Activated CD4-positive, alpha-beta T cell treated with anti-CD3 and anti-CD28 coated beads for 36 hours (primary cell): Measurements from ENCODE around the gene ITIH1. TPM values are rescaled to one million over a fixed set of nuclear protein-coding genes. Genes with fewer than 3 reads are reported as not detected.
A peak's percentile ranks its signal among the peaks of the same experiment; 100 is the strongest.

Source experiments
- ATAC-seq: fragments of 200-7000 bp; cut with Tn5 transposase; one replicate; pipeline ENCODE4 v1.10.0; 2021; ENCODE audit warnings: mild to moderate bottlenecking, moderate library complexity
- CTCF ChIA-PET: fragments of 350-600 bp; sonication (Branson Sonifier 250); formaldehyde crosslinking; loops from one replicate; lab custom pipeline; 2021; ENCODE audit warnings: antibody characterized with exemption; lab: Charles Lee
- POLR2A ChIA-PET: fragments of 350-600 bp; sonication (Branson Sonifier 250); formaldehyde crosslinking; loops from one replicate; lab custom pipeline; 2021; ENCODE audit warnings: antibody characterized with exemption, inconsistent platforms; lab: Charles Lee
- DNase-seq: peaks from one replicate; pipeline ENCODE4 v3.0.0-alpha.2; 2020
- H3K27ac Mint-ChIP-seq: one replicate; pipeline ENCODE4 v1.8.0; 2021; ENCODE audit warnings: mixed read lengths
- H3K27me3 Mint-ChIP-seq: one replicate; pipeline ENCODE4 v1.8.0; 2021; ENCODE audit warnings: mixed read lengths
- H3K36me3 Mint-ChIP-seq: one replicate; pipeline ENCODE4 v1.8.0; 2021; ENCODE audit warnings: low read depth, mixed read lengths
- H3K4me1 Mint-ChIP-seq: one replicate; pipeline ENCODE4 v1.8.0; 2021; ENCODE audit warnings: mixed read lengths
- H3K4me3 Mint-ChIP-seq: one replicate; pipeline ENCODE4 v1.8.0; 2021; ENCODE audit warnings: mild to moderate bottlenecking, moderate library complexity, mixed read lengths
- H3K9me3 Mint-ChIP-seq: one replicate; pipeline ENCODE4 v1.8.0; 2021; ENCODE audit warnings: low read depth, mixed read lengths
- intact Hi-C, 2 experiments: fragments of 100-400 bp; cut with DNase I in 1 of 2; cut with micrococcal nuclease in 1 of 2; formaldehyde crosslinking; loops; one replicate each; pipeline versions ENCODE4 v1.14.2 to v1.15.1; 2022 to 2024; cut with DNase I, micrococcal nuclease
- total RNA-seq, 2 experiments: library from RNA; stranded (reverse); gene quantifications; one replicate each; pipeline ENCODE4 v1.2.3, GENCODE V29; 2021

Gene ITIH1
- total RNA-seq, 2 experiments from 2014 or later, result not detected

DNA sequence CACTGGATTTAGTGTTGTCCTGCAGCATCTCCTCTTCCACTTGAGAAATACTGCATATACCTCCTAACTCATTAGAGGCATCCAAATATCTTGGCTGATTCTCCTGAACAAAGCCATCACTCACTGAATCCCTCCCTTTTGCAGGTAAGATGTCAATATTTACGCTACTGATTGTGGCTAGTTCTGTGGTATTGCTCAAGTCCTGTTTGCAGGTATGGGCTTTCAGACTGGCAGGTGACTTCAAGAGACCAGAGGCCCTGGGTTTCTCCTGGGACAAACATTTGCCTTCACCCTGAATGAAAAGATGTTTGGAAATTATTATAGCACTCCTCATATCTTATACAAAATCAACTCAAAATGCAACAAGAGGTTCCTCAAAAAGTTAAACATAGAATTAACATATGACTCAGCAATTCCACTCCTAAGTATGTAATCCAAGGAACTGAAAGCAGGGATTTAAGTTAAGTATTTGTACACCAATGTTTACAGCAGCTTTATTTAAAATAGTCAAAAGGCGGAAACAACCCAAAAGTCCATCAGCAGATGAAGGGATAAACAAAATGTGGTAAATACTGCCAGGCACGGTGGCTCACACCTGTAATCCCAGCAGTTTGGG, 25.2 kb upstream of the ITIH1 start:
- intact Hi-C loops, result no loop called here
- ChIA-PET CTCF (no interaction called here), POLR2A (interaction anchor here (0.6 kb wide), 1 partner anchor 212 kb away, joined by 3 read pairs; no protein-coding TSS in a partner anchor)
- Mint-ChIP-seq H3K4me3 (no peak overlapping the region), H3K4me1 (no peaks in the 10 kb centered on the region), H3K9me3 (no peaks in the 10 kb centered on the region), H3K36me3 (peaks cover 30% of the 10 kb centered on the region), H3K27me3 (no peaks in the 10 kb centered on the region), H3K27ac (no peak overlapping the region)
- DNase-seq (no peak), ATAC-seq (no peak)

DNA sequence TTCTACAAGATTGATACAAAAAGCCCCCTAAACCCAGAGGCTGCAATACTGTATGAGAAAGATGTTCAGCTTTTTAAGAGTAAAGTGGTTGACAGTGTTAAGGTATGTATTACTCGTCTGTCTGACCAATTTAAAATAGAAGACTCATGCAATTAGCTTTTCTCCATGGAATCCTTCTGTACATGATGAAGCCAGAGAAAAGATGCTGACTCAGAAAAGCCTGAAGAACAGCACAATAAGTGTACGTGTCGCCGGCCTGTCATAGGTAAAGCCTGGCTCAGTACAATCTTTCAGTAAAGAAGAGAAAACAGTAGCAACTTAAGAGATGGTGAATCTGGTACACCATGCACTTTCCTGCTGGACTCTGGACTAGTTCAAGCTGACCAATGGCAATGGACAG, 23.0 kb upstream of the ITIH1 start:
- ATAC-seq (no peak), DNase-seq (no peak)
- intact Hi-C loops, result no loop called here
- Mint-ChIP-seq H3K27me3 (no peaks in the 10 kb centered on the region), H3K27ac (no peak overlapping the region), H3K9me3 (no peaks in the 10 kb centered on the region), H3K4me3 (no peak overlapping the region), H3K4me1 (peaks cover 1% of the 10 kb centered on the region), H3K36me3 (peaks cover 28% of the 10 kb centered on the region)
- CTCF ChIA-PET, result no interaction called here
- POLR2A ChIA-PET, result no interaction called here

DNA sequence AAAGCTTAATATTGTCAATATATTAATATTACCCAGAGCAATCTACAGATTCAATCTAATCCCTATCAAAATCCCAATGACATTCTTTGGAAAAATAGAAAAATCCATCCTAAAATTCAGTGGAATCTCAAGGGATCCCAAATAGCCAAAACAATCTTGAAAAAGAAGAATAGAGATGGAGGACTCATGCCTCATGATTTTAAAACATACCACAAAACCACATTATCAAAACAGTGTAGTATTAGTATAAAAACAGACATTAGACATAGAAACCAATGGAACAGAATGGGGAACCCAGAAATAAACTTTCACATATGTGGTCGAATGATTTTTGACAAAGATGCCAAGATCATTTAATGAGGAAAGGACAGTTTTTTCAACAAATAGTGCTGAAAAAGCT, 21.3 kb upstream of the ITIH1 start:
- no peak for DNase-seq
- Mint-ChIP-seq H3K36me3 (peaks cover 30% of the 10 kb centered on the region), H3K27ac (no peak overlapping the region), H3K4me3 (no peak overlapping the region), H3K4me1 (peaks cover 4% of the 10 kb centered on the region), H3K27me3 (no peaks in the 10 kb centered on the region), H3K9me3 (no peaks in the 10 kb centered on the region)
- intact Hi-C loops, result no loop called here
- ChIA-PET CTCF (interaction anchor here (1.0 kb wide), 1 partner anchor 13 kb away, joined by 3 read pairs; no protein-coding TSS in a partner anchor), POLR2A (no interaction called here)
- ATAC-seq, result no peak

DNA sequence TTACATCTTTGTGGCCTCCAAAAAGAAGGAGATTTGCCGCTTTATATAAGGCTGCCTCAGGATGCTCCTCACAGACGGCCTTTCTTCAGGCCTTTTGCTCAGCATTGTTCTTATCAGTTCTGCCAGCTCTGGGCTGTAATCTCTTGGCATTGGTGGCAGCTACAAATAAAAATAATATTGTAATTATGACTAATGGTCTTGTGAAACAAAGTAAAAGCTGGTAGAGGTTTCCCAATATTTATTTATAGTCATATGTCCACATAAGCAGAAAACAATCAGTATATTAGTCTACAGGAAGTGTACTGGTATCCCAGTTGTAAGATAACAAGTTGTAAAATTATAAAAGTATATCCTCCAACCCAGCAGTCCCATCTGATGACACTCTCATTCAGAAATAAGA, 13.9 kb upstream of the ITIH1 start:
- Mint-ChIP-seq H3K4me3 (no peak overlapping the region), H3K36me3 (peaks cover 32% of the 10 kb centered on the region), H3K27ac (no peak overlapping the region), H3K27me3 (no peaks in the 10 kb centered on the region), H3K4me1 (peaks cover 4% of the 10 kb centered on the region), H3K9me3 (no peaks in the 10 kb centered on the region)
- intact Hi-C loops, result no loop called here
- CTCF ChIA-PET, result no interaction called here
- DNase-seq, result no peak
- no peak for ATAC-seq
- POLR2A ChIA-PET, result no interaction called here

DNA sequence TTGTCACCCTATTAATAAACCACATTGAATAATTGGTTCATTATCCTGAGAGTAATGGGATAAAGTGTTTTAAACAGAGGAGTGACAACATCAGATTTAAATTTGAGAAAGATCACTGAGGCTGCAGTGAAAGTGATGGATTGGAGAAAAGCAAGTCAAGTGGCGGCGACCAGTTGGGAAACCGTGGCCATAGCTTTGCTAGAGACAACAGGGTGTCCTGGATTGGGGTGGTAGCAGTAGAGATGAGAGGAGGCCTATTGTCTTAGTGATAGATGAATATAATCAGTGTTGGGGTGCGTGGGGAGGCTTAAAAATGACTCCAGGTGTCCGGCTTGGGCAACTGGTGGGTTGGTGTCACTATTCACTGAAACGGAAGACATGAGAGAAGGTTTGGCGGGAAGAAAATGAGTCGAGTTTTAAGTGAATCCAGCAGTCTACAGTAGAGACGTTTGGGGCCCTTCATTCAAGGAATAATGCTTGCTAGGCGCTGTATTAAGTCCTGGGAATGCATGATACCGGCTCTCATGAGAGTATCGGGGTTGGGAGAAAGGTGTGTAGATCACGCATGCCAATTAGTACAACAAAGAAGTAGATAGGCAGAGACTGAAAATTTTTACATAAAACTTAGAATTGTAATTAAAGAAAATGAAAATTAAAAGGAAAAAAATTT, 7.5 kb upstream of the ITIH1 start:
- Mint-ChIP-seq H3K27me3 (no peaks in the 10 kb centered on the region), H3K4me3 (peak overlapping the region; percentile 81), H3K9me3 (no peaks in the 10 kb centered on the region), H3K4me1 (peaks cover 15% of the 10 kb centered on the region), H3K36me3 (peaks cover 10% of the 10 kb centered on the region), H3K27ac (peak overlapping the region; percentile 86)
- ChIA-PET POLR2A (no interaction called here), CTCF (interaction anchor here (0.6 to 1.2 kb wide), 6 partner anchors 14 to 316 kb away, joined by 3 read pairs; partner anchors contain the start of gene TNNC1)
- intact Hi-C loops, result loop anchor here (1.0 to 2.0 kb wide), 4 partner anchors 63 to 275 kb away; partner anchors contain the start of genes GLT8D1 (in 1 of the 2), SPCS1 (in 1 of the 2) and STIMATE (in 1 of the 2)
- DNase-seq, result no peak
- ATAC-seq, result no peak

DNA sequence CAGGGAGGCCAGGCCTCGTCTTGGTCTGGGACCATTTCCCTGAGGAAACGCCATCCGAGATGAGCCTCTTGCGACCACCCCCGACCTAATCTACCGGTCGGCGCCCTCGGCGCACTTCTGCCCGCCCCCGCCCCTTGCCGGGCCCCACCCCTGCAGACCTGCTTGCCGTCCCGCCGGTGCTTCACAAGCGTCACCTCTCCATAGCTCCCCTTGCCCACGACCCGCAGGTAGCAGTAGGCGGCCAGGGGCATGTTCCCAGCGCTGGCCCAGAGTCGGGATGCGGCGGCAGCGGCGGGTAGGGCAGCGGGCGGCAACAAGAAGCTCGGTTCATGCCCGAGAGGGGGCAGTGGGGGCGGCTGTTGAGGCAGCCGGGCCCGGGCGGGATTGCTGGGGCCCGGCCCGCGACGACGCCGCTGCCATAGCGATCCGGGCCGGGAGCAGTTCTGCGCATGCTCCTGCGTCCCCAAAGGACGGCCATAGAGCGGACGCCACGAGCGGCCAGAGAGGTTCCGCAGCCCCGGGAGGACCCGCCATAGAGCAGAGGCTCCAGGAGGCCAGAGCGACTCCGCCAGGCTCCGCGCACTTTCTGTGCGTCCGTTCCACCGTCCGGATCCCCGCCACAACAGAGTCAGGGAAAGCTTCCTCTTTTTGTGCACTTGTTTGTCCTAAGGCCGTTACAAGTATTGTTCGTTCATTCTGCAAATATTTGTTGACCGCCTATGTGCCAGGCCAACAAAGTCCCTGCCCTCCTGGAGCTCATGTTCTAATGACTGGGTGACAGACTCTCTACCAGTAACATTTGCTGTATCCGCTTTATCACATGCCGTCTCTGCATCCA, 6.7 kb upstream of the ITIH1 start, which contains the start of gene NEK4:
Gene NEK4, minus strand, starts transcription at position 445 of the 838 bp plus-strand sequence. Its CDS starts 194 bp downstream, at position 251.
- DNase-seq, result peak; percentile 93
- Mint-ChIP-seq H3K4me1 (peaks cover 15% of the 10 kb centered on the region), H3K36me3 (peaks cover 6% of the 10 kb centered on the region), H3K27me3 (no peaks in the 10 kb centered on the region), H3K9me3 (no peaks in the 10 kb centered on the region), H3K27ac (peak within 1 kb of the TSS; percentile 94), H3K4me3 (peak within 1 kb of the TSS; percentile 81)
- peak; percentile 98 for ATAC-seq
- CTCF ChIA-PET, result interaction anchor here (0.6 to 1.3 kb wide), 8 partner anchors 9 to 446 kb away, joined by 3 to 4 read pairs (median 3); partner anchors contain the start of gene TNNC1
- POLR2A ChIA-PET, result no interaction called here
- intact Hi-C loops, result loop anchor here (1.0 to 2.0 kb wide), 4 partner anchors 64 to 274 kb away; partner anchors contain the start of genes GLT8D1 (in 1 of the 2), SPCS1 (in 1 of the 2) and STIMATE (in 1 of the 2)

DNA sequence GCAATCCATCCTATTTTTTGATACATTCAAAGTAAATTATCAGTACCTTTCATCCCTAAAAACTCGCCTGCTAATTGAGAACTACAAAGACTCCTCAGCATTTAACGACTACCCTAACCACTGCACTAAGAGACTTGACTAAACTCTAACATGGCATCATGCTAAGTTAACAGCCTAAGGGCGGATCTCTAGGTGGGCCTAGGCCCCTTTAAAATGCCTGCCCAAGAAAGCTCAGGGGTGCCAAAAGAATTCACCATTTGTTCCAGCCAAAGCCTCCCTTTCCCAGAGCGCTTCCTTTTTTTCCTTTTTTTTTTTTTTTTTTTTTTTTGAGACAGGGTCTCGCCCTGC, 6.1 kb upstream of the ITIH1 start:
- ChIA-PET POLR2A (no interaction called here), CTCF (interaction anchor here (0.6 to 1.3 kb wide), 7 partner anchors 9 to 446 kb away, joined by 3 to 4 read pairs (median 3); partner anchors contain the start of gene TNNC1)
- ATAC-seq, result peak; percentile 30

DNA sequence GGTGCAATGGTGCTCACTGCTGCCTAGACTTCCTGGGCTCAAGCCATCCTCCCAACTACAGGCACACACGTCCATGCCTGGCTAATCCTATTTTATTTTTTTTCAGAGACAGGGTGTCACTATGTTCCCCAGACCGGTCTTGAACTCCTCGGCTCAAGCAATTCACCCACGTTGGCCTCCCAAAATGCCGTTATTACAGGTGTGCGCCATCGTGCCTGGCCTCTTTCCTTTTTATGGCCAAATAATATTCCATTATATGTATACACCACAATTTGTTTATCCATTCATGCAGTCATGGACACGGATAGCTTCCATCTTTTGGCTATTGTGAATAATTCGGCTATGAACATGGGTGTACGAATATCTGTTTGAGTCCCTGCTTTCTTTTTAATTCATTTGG, 5.7 kb upstream of the ITIH1 start:
- no peaks in the 10 kb centered on the region for H3K9me3 Mint-ChIP-seq
- no peak for DNase-seq
- ChIA-PET POLR2A (no interaction called here), CTCF (interaction anchor here (0.6 to 1.3 kb wide), 5 partner anchors 8 to 67 kb away, joined by 3 to 4 read pairs (median 3); no protein-coding TSS in a partner anchor)
- H3K4me3 Mint-ChIP-seq, result peak overlapping the region; percentile 81
- H3K4me1 Mint-ChIP-seq, result peaks cover 15% of the 10 kb centered on the region
- H3K36me3 Mint-ChIP-seq, result peaks cover 6% of the 10 kb centered on the region
- intact Hi-C loops, result loop anchor here (2.0 kb wide), 3 partner anchors 65 to 273 kb away; partner anchors contain the start of genes SPCS1 (in 1 of the 2) and STIMATE (in 1 of the 2)
- H3K27me3 Mint-ChIP-seq, result no peaks in the 10 kb centered on the region
- ATAC-seq, result no peak
- peak overlapping the region; percentile 94 for H3K27ac Mint-ChIP-seq

More for the DNA sequence above, 6.1 kb upstream of the ITIH1 start:
- no peaks in the 10 kb centered on the region for H3K27me3 Mint-ChIP-seq
- H3K4me3 Mint-ChIP-seq, result peak overlapping the region; percentile 81
- H3K9me3 Mint-ChIP-seq, result no peaks in the 10 kb centered on the region
- peaks cover 6% of the 10 kb centered on the region for H3K36me3 Mint-ChIP-seq
- intact Hi-C loops, result loop anchor here (2.0 kb wide), 3 partner anchors 65 to 273 kb away; partner anchors contain the start of genes SPCS1 (in 1 of the 2) and STIMATE (in 1 of the 2)
- H3K4me1 Mint-ChIP-seq, result peaks cover 15% of the 10 kb centered on the region
- no peak for DNase-seq
- peak overlapping the region; percentile 94 for H3K27ac Mint-ChIP-seq

DNA sequence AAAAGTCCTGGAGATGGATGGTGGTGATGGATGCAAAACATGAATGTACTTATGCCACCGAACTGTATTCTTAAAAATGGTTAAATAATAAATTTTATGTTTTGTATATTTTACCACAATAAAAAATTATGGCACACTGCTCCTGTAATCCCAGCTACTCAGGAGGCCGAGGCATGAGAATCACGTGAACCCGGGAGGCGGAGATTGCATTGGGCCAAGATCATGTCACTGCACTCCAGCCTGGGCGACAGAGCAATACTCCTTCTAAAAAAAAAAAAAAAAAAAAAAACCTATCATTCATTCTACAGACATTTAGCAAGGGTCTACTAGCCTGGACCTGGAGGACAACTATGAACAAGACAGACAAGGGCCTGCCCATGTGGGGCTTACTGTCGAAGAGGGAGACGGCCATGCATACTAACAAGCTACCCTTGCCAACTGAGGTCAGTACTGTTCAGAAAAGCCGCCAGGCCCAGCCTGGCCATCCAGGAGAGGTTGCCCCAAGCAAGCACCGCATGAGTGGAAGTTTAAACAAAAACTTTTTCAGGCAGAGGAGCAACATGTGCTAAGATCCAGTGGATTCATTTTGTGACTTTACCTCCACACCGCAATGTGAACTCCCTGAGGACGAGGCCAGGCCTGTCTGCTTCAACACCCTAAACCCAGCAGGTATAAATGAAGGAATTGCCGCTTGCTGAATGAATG, 3.9 kb upstream of the ITIH1 start:
- Mint-ChIP-seq H3K27me3 (no peaks in the 10 kb centered on the region), H3K27ac (no peak overlapping the region), H3K4me1 (peaks cover 15% of the 10 kb centered on the region), H3K4me3 (no peak overlapping the region), H3K9me3 (no peaks in the 10 kb centered on the region), H3K36me3 (peaks cover 5% of the 10 kb centered on the region)
- CTCF ChIA-PET, result interaction anchor here (0.6 to 1.2 kb wide), 2 partner anchors 10 to 142 kb away, joined by 3 to 4 read pairs; no protein-coding TSS in a partner anchor
- intact Hi-C loops, result no loop called here
- ATAC-seq, result no peak
- POLR2A ChIA-PET, result no interaction called here
- DNase-seq, result no peak

DNA sequence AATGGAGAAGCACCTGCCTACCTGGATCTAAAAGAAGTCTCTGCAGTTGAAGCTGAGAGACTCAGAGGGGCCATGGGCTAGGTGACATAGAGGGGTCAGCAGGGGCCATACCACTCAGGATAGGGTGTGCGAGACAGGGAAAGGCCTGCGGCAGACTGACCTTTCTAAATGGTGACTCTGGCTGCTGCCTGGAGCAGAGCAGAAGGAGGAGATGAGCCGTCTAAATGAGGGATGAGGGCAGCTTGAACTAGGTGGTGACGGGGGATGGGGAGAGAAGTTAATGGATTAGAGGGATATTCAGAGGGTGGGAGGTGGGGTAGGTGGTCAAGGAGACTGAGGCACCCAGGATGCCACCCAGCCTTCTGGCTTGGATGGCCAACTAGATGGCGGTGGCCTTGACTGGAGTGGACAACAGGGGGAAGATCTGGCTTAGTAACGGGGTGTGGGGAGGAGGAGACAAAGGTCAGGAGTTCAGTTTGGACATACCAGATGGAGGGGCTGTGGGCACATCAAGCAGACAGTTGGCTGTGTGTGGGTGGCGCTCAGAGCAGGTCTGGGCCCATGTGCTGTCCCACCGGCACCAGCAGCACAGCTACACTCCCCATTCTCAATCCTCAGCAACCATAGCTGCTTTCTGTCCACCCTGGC, 3.2 kb upstream of the ITIH1 start:
- intact Hi-C loops, result no loop called here
- Mint-ChIP-seq H3K4me3 (no peak overlapping the region), H3K36me3 (peaks cover 5% of the 10 kb centered on the region), H3K4me1 (peaks cover 13% of the 10 kb centered on the region), H3K27me3 (no peaks in the 10 kb centered on the region), H3K27ac (no peak overlapping the region), H3K9me3 (no peaks in the 10 kb centered on the region)
- ChIA-PET CTCF (interaction anchor here (0.6 to 1.2 kb wide), 3 partner anchors 9 to 336 kb away, joined by 3 to 4 read pairs (median 4); no protein-coding TSS in a partner anchor), POLR2A (no interaction called here)
- DNase-seq (no peak), ATAC-seq (no peak)
